Measurements from ENCODE around the gene SUGCT. TPM values are rescaled to one million over a fixed set of nuclear protein-coding genes. Genes with fewer than 3 reads are reported as not detected.

Gene SUGCT
- total RNA-seq, 2 experiments from 2014 or later = 0.95 to 1.2 TPM

- Histone ChIP-seq H3K36me3 (ENCODE audit: insufficient read depth, low read length) (no peaks in the 10 kb centered on the region), H3K4me1 (ENCODE audit: insufficient read depth, low read length) (no peaks in the 10 kb centered on the region), H3K4me3 (ENCODE audit: low read length) (no peak overlapping the region), H3K9me3 (ENCODE audit: control insufficient read depth in 1 of 2, insufficient read depth in 1 of 2, low read length in 2 of 2) (no peaks in the 10 kb centered on the region), H3K27ac (ENCODE audit: low read depth in 1 of 2, low read length in 2 of 2) (no peak overlapping the region), H3K27me3 (ENCODE audit: control insufficient read depth in 1 of 2, insufficient read depth in 2 of 2, low read length in 2 of 2) (no peaks in the 10 kb centered on the region)
- POLR2A ChIA-PET = no interaction called here
- Mint-ChIP-seq H3K4me1 (ENCODE audit: low read depth) (peaks cover 6% of the 10 kb centered on the region), H3K4me3 (no peak overlapping the region), H3K27ac (no peak overlapping the region), H3K36me3 (ENCODE audit: low read depth) (no peaks in the 10 kb centered on the region), H3K27me3 (no peaks in the 10 kb centered on the region), H3K9me3 (no peaks in the 10 kb centered on the region)
- no peak for TF ChIP-seq CTCF (IDR thresholded peaks at IDR 0.05)
- intact Hi-C loops (cut with DNase I, micrococcal nuclease) = loop anchor here in 1 of 2 experiments (10.0 kb wide), 1 partner anchor 367 kb away; no protein-coding TSS in a partner anchor
- no peak for DNase-seq
- CTCF ChIA-PET = no interaction called here
- ATAC-seq (ENCODE audit: poor library complexity) = no peak
Measured at GRCh38 chr7:40237731-40238130, 102.9 kb downstream of the SUGCT start.

GRCh38 chr7:40239755-40240303 is 105.0 kb downstream of the SUGCT start:
- no peak for TF ChIP-seq CTCF (IDR thresholded peaks at IDR 0.05)
- POLR2A ChIA-PET = no interaction called here
- no peaks in the 10 kb centered on the region for H3K36me3 Mint-ChIP-seq (ENCODE audit: low read depth)

GRCh38 chr7:40243076-40243475 is 108.3 kb downstream of the SUGCT start:
- Mint-ChIP-seq H3K27ac (no peak overlapping the region), H3K4me1 (ENCODE audit: low read depth) (no peaks in the 10 kb centered on the region), H3K36me3 (ENCODE audit: low read depth) (no peaks in the 10 kb centered on the region), H3K27me3 (no peaks in the 10 kb centered on the region), H3K9me3 (no peaks in the 10 kb centered on the region), H3K4me3 (no peak overlapping the region)
- intact Hi-C loops (cut with DNase I, micrococcal nuclease) = no loop called here
- ATAC-seq (ENCODE audit: poor library complexity) (no peak), DNase-seq (no peak)
- no peaks in the 10 kb centered on the region for H3K36me3 ChIP-seq (ENCODE audit: insufficient read depth, low read length)
- no peak overlapping the region for H3K4me3 ChIP-seq (ENCODE audit: low read length)
- POLR2A ChIA-PET = no interaction called here
- no peak overlapping the region for H3K27ac ChIP-seq (ENCODE audit: low read depth in 1 of 2, low read length in 2 of 2)
- no peaks in the 10 kb centered on the region for H3K27me3 ChIP-seq (ENCODE audit: control insufficient read depth in 1 of 2, insufficient read depth in 2 of 2, low read length in 2 of 2)
- no peaks in the 10 kb centered on the region for H3K4me1 ChIP-seq (ENCODE audit: insufficient read depth, low read length)
- no peaks in the 10 kb centered on the region for H3K9me3 ChIP-seq (ENCODE audit: control insufficient read depth in 1 of 2, insufficient read depth in 1 of 2, low read length in 2 of 2)
- no peak for TF ChIP-seq CTCF (IDR thresholded peaks at IDR 0.05)
- CTCF ChIA-PET = no interaction called here

More at GRCh38 chr7:40239755-40240303, 105.0 kb downstream of the SUGCT start:
- no peak for ATAC-seq (ENCODE audit: poor library complexity)
- Mint-ChIP-seq H3K4me1 (ENCODE audit: low read depth) (no peaks in the 10 kb centered on the region), H3K27me3 (no peaks in the 10 kb centered on the region), H3K9me3 (no peaks in the 10 kb centered on the region), H3K4me3 (no peak overlapping the region), H3K27ac (no peak overlapping the region)
- no peak for DNase-seq
- Histone ChIP-seq H3K36me3 (ENCODE audit: insufficient read depth, low read length) (no peaks in the 10 kb centered on the region), H3K27me3 (ENCODE audit: control insufficient read depth in 1 of 2, insufficient read depth in 2 of 2, low read length in 2 of 2) (no peaks in the 10 kb centered on the region), H3K4me1 (ENCODE audit: insufficient read depth, low read length) (no peaks in the 10 kb centered on the region), H3K4me3 (ENCODE audit: low read length) (no peak overlapping the region), H3K27ac (ENCODE audit: low read depth in 1 of 2, low read length in 2 of 2) (no peak overlapping the region), H3K9me3 (ENCODE audit: control insufficient read depth in 1 of 2, insufficient read depth in 1 of 2, low read length in 2 of 2) (no peaks in the 10 kb centered on the region)
- intact Hi-C loops (cut with DNase I, micrococcal nuclease) = loop anchor here in 1 of 2 experiments (10.0 kb wide), 1 partner anchor 365 kb away; no protein-coding TSS in a partner anchor
- CTCF ChIA-PET = no interaction called here
